IPS DF 6.9 (cell line): ENCODE measurements around the gene MRPL45.

Source experiments
- DNase-seq: peaks from one replicate; pipeline ENCODE4 v3.0.0-alpha.2; 2013; ENCODE audit warnings: low read depth, low spot score
- H3K27ac ChIP-seq: one replicate; pipeline ENCODE4 v1.5.1; 2013; ENCODE audit warnings: low read length, control low read depth
- H3K27me3 ChIP-seq: 2 replicates; pipeline ENCODE4 v1.6.1; 2013; ENCODE audit warnings: mild to moderate bottlenecking, low read length; ENCODE audit not compliant: control insufficient read depth, insufficient read depth
- H3K36me3 ChIP-seq: 2 replicates; pipeline ENCODE4 v1.6.1; 2013; ENCODE audit warnings: low read length; ENCODE audit not compliant: control insufficient read depth, insufficient read depth
- H3K4me1 ChIP-seq: 2 replicates; pipeline ENCODE4 v1.6.1; 2013; ENCODE audit warnings: low read length; ENCODE audit not compliant: control insufficient read depth, insufficient read depth
- H3K4me3 ChIP-seq: 2 replicates; pipeline ENCODE4 v1.5.1; 2013; ENCODE audit warnings: mild to moderate bottlenecking, low read length
- H3K9me3 ChIP-seq: 2 replicates; pipeline ENCODE4 v1.6.1; 2013; ENCODE audit warnings: low read length, inconsistent platforms; ENCODE audit not compliant: control insufficient read depth, insufficient read depth
- WGBS: extraction: QIAGEN DNeasy Blood & Tissue Kit; methylation state at CpG from one replicate; pipeline ENCODE4 v1.1.7; 2013; ENCODE audit warnings: mixed read lengths, missing lambda C conversion rate; ENCODE audit not compliant: insufficient read length, insufficient coverage; 5-methylcytosine and 5-hydroxymethylcytosine counted together

The MRPL45 gene

DNA sequence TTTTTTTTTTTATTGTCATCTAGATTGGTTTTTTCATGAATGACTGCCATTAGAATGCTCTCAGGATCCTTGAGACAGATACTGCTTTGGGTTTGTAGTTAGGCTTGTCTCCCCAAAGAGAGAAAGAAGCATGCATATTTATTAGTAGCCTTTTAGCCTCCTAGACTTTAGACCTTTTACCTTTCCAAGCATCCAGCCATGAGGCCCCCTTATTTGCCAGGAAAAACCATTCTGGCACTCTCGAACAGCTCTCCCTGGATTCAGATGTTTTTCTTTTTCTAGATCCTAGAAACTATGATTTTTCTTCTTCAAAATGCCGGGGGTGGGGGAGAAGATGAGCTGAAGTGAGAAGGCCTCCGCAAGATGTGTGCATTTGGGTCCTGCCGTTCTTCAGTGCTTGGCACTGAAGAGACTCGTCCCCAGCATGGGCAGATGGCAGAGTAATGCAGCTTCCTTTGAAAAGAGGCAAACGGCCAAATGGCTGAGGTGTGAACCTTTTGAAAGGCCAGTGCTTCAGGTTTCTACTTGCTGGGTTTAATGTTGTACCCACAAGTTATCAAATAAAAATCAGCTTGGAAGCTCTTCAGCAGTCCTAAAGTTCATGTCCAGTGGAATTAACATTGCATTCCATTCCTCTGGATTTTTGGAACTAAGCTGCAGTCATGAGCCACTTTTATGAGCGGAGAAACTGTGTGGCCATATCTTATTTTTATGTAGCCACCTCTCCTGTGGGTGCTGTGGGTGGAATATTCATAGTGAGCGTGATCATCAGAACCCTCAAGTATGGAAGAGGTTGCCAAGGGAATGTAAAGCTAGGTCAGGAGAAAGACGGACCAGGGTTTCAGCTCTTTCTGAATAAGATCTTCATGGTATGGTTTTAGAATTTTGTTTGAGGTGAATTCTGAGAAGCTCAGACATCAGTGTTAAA is 61.9 kb downstream of the MRPL45 start:
- no peaks in the 10 kb centered on the region for H3K27me3 ChIP-seq
- peaks cover 2% of the 10 kb centered on the region; the same call in 1 of the 2 replicates for H3K36me3 ChIP-seq
- H3K4me1 ChIP-seq = peaks cover 2% of the 10 kb centered on the region
- no peaks in the 10 kb centered on the region for H3K9me3 ChIP-seq
- WGBS = no CpG with 5 or more reads among the region's 9 CpGs
- no peak for DNase-seq
- no peak overlapping the region for H3K4me3 ChIP-seq
- no peak overlapping the region for H3K27ac ChIP-seq

DNA sequence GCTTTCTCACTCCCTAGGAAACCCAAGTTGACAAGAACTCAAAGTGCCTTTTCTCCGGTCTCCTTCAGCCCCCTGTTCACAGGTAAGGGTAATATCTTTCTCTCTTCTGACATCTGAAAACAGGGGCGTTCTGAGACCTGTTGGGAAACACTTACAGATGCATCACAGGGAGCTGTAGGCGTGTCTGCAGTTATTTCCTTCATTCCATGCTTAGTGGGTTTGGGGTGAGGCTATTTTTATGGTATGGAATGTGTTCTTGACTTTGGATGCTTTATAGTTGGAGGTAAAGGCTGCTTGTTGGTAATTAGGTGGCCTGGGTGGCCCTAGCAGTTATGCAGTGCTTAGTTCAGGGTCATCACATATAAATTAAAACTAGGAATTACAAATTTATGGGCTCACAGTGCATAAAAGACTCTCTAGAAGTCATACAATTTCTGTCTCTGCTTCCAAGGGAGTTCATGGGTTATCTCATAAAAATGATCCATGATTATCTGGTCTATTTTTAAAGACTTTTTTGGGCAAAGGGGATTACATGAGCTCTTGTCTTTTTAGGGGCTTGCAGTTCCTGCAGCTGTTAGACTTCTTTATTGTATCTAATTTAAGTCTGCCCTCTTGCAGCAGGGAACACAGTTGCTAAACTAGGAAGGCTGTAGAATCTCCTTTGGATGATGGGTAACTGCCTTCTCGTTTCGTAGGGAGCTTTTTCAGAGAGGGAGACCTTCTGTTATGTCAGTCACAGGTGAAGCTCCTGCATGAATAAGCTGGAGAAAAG is 64.9 kb downstream of the MRPL45 start:
- no peak overlapping the region for H3K4me3 ChIP-seq
- no peaks in the 10 kb centered on the region for H3K9me3 ChIP-seq
- no peak for DNase-seq
- peaks cover 2% of the 10 kb centered on the region for H3K4me1 ChIP-seq
- H3K27ac ChIP-seq = no peak overlapping the region
- no peaks in the 10 kb centered on the region for H3K27me3 ChIP-seq
- peaks cover 2% of the 10 kb centered on the region; the same call in 1 of the 2 replicates for H3K36me3 ChIP-seq
- WGBS = no CpG with 5 or more reads among the region's 5 CpGs

DNA sequence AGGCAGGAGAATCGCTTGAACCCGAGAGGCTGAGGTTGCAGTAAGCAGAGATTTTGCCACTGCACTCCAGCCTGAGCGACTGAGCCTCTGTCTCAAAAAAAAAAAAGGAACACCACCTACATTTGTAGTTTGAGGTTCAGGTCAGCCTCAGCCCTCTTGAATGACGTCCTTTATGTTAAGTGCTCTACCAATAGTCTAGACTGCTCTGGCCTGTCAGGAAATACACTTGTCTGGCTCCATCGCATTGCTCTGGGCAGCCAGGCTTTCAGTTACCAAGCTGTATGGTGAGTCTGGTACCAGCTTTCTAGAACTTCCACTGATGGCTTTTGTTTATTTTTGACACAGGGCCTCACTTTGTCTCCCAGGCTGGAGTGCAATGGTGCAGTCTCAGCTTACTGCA is 66.0 kb downstream of the MRPL45 start:
- Histone ChIP-seq H3K4me1 (peaks cover 2% of the 10 kb centered on the region), H3K27ac (no peak overlapping the region), H3K9me3 (no peaks in the 10 kb centered on the region), H3K4me3 (no peak overlapping the region), H3K27me3 (no peaks in the 10 kb centered on the region), H3K36me3 (peaks cover 8% of the 10 kb centered on the region; the same call in 1 of the 2 replicates)
- DNase-seq = no peak
- no CpG with 5 or more reads among the region's 5 CpGs for WGBS

DNA sequence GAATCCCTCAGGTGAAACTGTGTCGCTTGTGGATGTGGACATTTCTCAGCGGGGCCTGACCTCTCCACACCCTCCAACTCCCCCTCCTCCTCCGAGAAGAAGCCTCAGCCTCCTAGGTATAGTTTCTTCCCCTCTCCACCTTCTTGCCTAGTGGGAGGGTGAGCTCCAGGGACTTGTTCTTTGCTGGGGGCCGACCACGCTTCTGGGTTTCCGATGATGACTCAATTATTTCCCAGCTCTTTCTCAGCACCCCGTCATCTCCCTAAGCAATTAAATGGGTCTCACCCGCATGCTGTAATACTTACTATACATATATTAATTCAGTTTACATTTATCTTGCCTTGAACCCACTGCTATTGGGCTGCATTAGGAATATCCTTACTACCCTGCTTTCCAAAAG is 67.8 kb downstream of the MRPL45 start:
- Histone ChIP-seq H3K27ac (no peak overlapping the region), H3K4me1 (peaks cover 2% of the 10 kb centered on the region)
- no CpG with 5 or more reads among the region's 8 CpGs for WGBS

DNA sequence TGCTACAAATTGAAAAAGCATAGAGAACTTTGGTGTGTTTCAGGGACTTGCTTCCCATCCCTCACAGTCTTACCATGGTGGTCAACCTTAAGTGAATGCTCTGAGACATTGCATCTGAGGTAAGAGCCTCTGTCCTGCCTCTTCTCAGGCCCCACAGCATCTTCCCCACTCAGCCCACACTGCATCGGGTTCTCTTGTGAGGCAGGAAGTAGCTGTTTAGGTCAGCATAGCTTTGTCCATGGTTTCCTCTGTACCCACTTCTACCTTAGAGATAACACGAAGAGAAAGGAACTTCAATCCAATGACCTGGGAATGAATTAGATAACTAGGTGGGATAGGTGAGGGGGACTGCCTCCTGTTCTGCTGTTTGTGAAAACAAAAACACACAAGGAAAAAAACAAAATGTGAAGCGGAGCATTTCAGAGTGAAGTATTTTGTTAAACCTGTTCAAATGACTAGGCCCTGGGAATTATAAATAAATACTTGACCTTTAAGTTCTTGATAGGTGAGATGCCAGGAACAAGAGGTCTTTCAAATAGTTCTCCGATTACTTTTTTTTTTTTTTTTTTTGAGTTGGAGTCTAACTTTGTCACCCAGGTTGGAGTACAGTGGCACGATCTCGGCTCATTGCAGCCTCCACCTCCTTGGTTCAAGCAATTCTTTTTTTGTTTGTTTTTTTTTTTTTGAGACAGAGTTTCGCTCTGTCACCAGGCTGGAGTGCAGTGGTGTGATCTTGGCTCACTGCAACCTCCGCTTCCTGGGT is 72.3 kb downstream of the MRPL45 start:
- no peak for DNase-seq
- no peak overlapping the region for H3K27ac ChIP-seq
- H3K27me3 ChIP-seq = no peaks in the 10 kb centered on the region
- no peaks in the 10 kb centered on the region for H3K4me1 ChIP-seq
- H3K4me3 ChIP-seq = no peak overlapping the region
- peaks cover 9% of the 10 kb centered on the region; the same call in 1 of the 2 replicates for H3K36me3 ChIP-seq
- H3K9me3 ChIP-seq = no peaks in the 10 kb centered on the region
- no CpG with 5 or more reads among the region's 8 CpGs for WGBS

More for the DNA sequence above, 67.8 kb downstream of the MRPL45 start:
- no peaks in the 10 kb centered on the region for H3K9me3 ChIP-seq
- H3K4me3 ChIP-seq = no peak overlapping the region
- DNase-seq = no peak
- H3K36me3 ChIP-seq = peaks cover 11% of the 10 kb centered on the region; the same call in 1 of the 2 replicates
- no peaks in the 10 kb centered on the region for H3K27me3 ChIP-seq
